Urothelium cell line (cell line): ENCODE results near the gene CYB5A.

Experiments used
- DNase-seq: peaks from one replicate; pipeline ENCODE4 v3.0.0; 2011; ENCODE audit warnings: low spot score, mixed read lengths
- FAIRE-seq: peaks from 2 replicates; lab custom pipeline; 2011; peaks lifted over from hg19 to GRCh38; lab: Jason Lieb, UNC

Gene CYB5A

GRCh38 chr18:74278058-74278457, 13.7 kb downstream of the CYB5A start:
- no peak for FAIRE-seq
- DNase-seq, result no peak

GRCh38 chr18:74277296-74277695, 14.5 kb downstream of the CYB5A start:
- DNase-seq (no peak), FAIRE-seq (no peak)

- no peak for FAIRE-seq
- DNase-seq, result no peak
Observed at GRCh38 chr18:74276609-74277008, 15.2 kb downstream of the CYB5A start.

GRCh38 chr18:74275736-74276135, 16.0 kb downstream of the CYB5A start:
- DNase-seq, result no peak
- FAIRE-seq, result no peak

GRCh38 chr18:74274700-74275099, 17.1 kb downstream of the CYB5A start:
- DNase-seq (no peak), FAIRE-seq (no peak)

- no peak for FAIRE-seq
- DNase-seq, result no peak
Observed at GRCh38 chr18:74273394-74273793, 18.4 kb downstream of the CYB5A start.

- DNase-seq (no peak), FAIRE-seq (no peak)
Observed at GRCh38 chr18:74271635-74272034, 20.1 kb downstream of the CYB5A start.

GRCh38 chr18:74268933-74269620, 22.7 kb downstream of the CYB5A start:
- no peak for DNase-seq
- no peak for FAIRE-seq

- no peak for FAIRE-seq
- no peak for DNase-seq
Observed at GRCh38 chr18:74268175-74268574, 23.6 kb downstream of the CYB5A start.

GRCh38 chr18:74266161-74266560, 25.6 kb downstream of the CYB5A start:
- DNase-seq (peak; percentile 51), FAIRE-seq (no peak)

- DNase-seq (no peak), FAIRE-seq (no peak)
Observed at GRCh38 chr18:74265546-74266098, 26.1 kb downstream of the CYB5A start.

GRCh38 chr18:74264303-74265020, 27.3 kb downstream of the CYB5A start:
- FAIRE-seq (no peak), DNase-seq (no peak)

GRCh38 chr18:74261053-74261713, 30.6 kb downstream of the CYB5A start:
- no peak for FAIRE-seq

GRCh38 chr18:74259347-74259746, 32.4 kb downstream of the CYB5A start:
- FAIRE-seq (no peak), DNase-seq (no peak)

More at GRCh38 chr18:74261053-74261713, 30.6 kb downstream of the CYB5A start:
- no peak for DNase-seq

GRCh38 chr18:74257083-74257482, 34.7 kb downstream of the CYB5A start:
- FAIRE-seq, result no peak
- DNase-seq, result no peak

GRCh38 chr18:74256190-74256589, 35.6 kb downstream of the CYB5A start:
- DNase-seq (no peak), FAIRE-seq (no peak)

GRCh38 chr18:74255131-74255616, 36.6 kb downstream of the CYB5A start:
- FAIRE-seq, result no peak
- DNase-seq, result no peak

GRCh38 chr18:74252039-74252395, 39.7 kb downstream of the CYB5A start:
- FAIRE-seq, result no peak
- DNase-seq, result no peak

- FAIRE-seq (no peak), DNase-seq (no peak)
Observed at GRCh38 chr18:74251297-74252038, 40.3 kb downstream of the CYB5A start.

GRCh38 chr18:74250131-74250530, 41.6 kb downstream of the CYB5A start:
- FAIRE-seq (no peak), DNase-seq (no peak)
